ENCODE data around the gene CEACAM16.

The CEACAM16 gene

GRCh38 chr19:44744871-44745332 is 46.0 kb downstream of the CEACAM16 start:
- no peak for TF ChIP-seq CTCF (IDR thresholded peaks at IDR 0.05; ENCODE audit: control extremely low read depth, extremely low read depth, low read depth, missing control alignments)
- ChIA-PET POLR2A (no interaction called here), CTCF (interaction anchor here (1.0 to 8.3 kb wide), 4 partner anchors 9 to 55 kb away, joined by 3 to 93 read pairs (median 8); no protein-coding TSS in a partner anchor)
- DNase-seq (ENCODE audit: extremely low spot score) = no peak

- no peak for TF ChIP-seq CTCF (IDR thresholded peaks at IDR 0.05; ENCODE audit: control extremely low read depth, extremely low read depth, low read depth, missing control alignments)
- ChIA-PET POLR2A (no interaction called here), CTCF (interaction anchor here (1.0 to 8.3 kb wide), 4 partner anchors 9 to 56 kb away, joined by 3 to 93 read pairs (median 8); no protein-coding TSS in a partner anchor)
- DNase-seq (ENCODE audit: extremely low spot score) = no peak
These were observed 46.4 kb downstream of the CEACAM16 start for GRCh38 chr19:44745341-44745831.

GRCh38 chr19:44745887-44746600 is 47.1 kb downstream of the CEACAM16 start:
- TF ChIP-seq CTCF (IDR thresholded peaks at IDR 0.05; ENCODE audit: control extremely low read depth, extremely low read depth, low read depth, missing control alignments) = no peak
- no peak for DNase-seq (ENCODE audit: extremely low spot score)
- ChIA-PET POLR2A (no interaction called here), CTCF (interaction anchor here (0.7 to 8.3 kb wide), 3 partner anchors 22 to 56 kb away, joined by 3 to 93 read pairs (median 8); no protein-coding TSS in a partner anchor)

- ChIA-PET CTCF (interaction anchor here (0.7 kb wide), 1 partner anchor 24 kb away, joined by 3 read pairs; no protein-coding TSS in a partner anchor), POLR2A (no interaction called here)
- no peak for DNase-seq (ENCODE audit: extremely low spot score)
- TF ChIP-seq CTCF (IDR thresholded peaks at IDR 0.05; ENCODE audit: control extremely low read depth, extremely low read depth, low read depth, missing control alignments) = no peak
These were observed 47.6 kb downstream of the CEACAM16 start for GRCh38 chr19:44746616-44746945.

- no peak for TF ChIP-seq CTCF (IDR thresholded peaks at IDR 0.05; ENCODE audit: control extremely low read depth, extremely low read depth, low read depth, missing control alignments)
- ChIA-PET CTCF (interaction anchor here (0.7 kb wide), 1 partner anchor 23 kb away, joined by 3 read pairs; no protein-coding TSS in a partner anchor), POLR2A (no interaction called here)
- DNase-seq (ENCODE audit: extremely low spot score) = peak; percentile 88
These were observed 48.2 kb downstream of the CEACAM16 start for GRCh38 chr19:44746946-44747738.

- TF ChIP-seq CTCF (IDR thresholded peaks at IDR 0.05; ENCODE audit: control extremely low read depth, extremely low read depth, low read depth, missing control alignments) = no peak
- DNase-seq (ENCODE audit: extremely low spot score) = no peak
- ChIA-PET CTCF (no interaction called here), POLR2A (interaction anchor here (0.6 kb wide), 1 partner anchor 22 kb away, joined by 4 read pairs; no protein-coding TSS in a partner anchor)
These were observed 48.9 kb downstream of the CEACAM16 start for GRCh38 chr19:44747739-44748425.
